Endodermal cell (in vitro differentiated cells): ENCODE measurements around the gene FTO. TPM values are rescaled to one million over a fixed set of nuclear protein-coding genes. Genes with fewer than 3 reads are reported as not detected.

Experiments
- DNase-seq: peaks from one replicate; pipeline ENCODE4 v3.0.0-alpha.2; 2017
- H3K27ac ChIP-seq: 2 replicates; pipeline ENCODE4 v1.5.1; 2013; ENCODE audit warnings: mild to moderate bottlenecking, low read depth, low read length, moderate library complexity
- H3K27me3 ChIP-seq: 2 replicates; pipeline ENCODE4 v1.6.1; 2013; ENCODE audit warnings: mild to moderate bottlenecking, low read length, moderate library complexity; ENCODE audit not compliant: insufficient read depth, control insufficient read depth, poor library complexity, severe bottlenecking
- H3K36me3 ChIP-seq: 2 replicates; pipeline ENCODE4 v1.7.0; 2013; ENCODE audit warnings: mild to moderate bottlenecking, low read length, moderate library complexity; ENCODE audit not compliant: control insufficient read depth, insufficient read depth
- H3K4me1 ChIP-seq: one replicate; pipeline ENCODE4 v1.7.0; 2013; ENCODE audit warnings: low read length; ENCODE audit not compliant: control insufficient read depth, insufficient read depth
- H3K4me3 ChIP-seq: 2 replicates; pipeline ENCODE4 v1.5.1; 2013; ENCODE audit warnings: mild to moderate bottlenecking, low read length, moderate library complexity
- H3K9ac ChIP-seq: 2 replicates; pipeline ENCODE4 v1.6.1; 2013; ENCODE audit warnings: mild to moderate bottlenecking, low read length, moderate library complexity; ENCODE audit not compliant: poor library complexity, severe bottlenecking; ENCODE audit errors: extremely low read depth
- H3K9me3 ChIP-seq: 2 replicates; pipeline ENCODE4 v1.6.1; 2013; ENCODE audit warnings: mild to moderate bottlenecking, low read length, moderate library complexity; ENCODE audit not compliant: control insufficient read depth
- H3K27ac Mint-ChIP-seq: 2 replicates; pipeline ENCODE4 v1.8.0; 2020; ENCODE audit warnings: mixed read lengths
- H3K27me3 Mint-ChIP-seq: 2 replicates; pipeline ENCODE4 v1.8.0; 2021; ENCODE audit warnings: mild to moderate bottlenecking, mixed read lengths; ENCODE audit not compliant: insufficient read depth
- H3K36me3 Mint-ChIP-seq: 2 replicates; pipeline ENCODE4 v1.8.0; 2020; ENCODE audit warnings: low read depth, mixed read lengths
- H3K4me1 Mint-ChIP-seq: 2 replicates; pipeline ENCODE4 v1.8.0; 2020; ENCODE audit warnings: mixed read lengths
- H3K4me3 Mint-ChIP-seq: 2 replicates; pipeline ENCODE4 v1.8.0; 2020; ENCODE audit warnings: mild to moderate bottlenecking, moderate library complexity, mixed read lengths
- H3K9me3 Mint-ChIP-seq: 2 replicates; pipeline ENCODE4 v1.8.0; 2020; ENCODE audit warnings: mild to moderate bottlenecking, mixed read lengths
- WGBS, 2 experiments: methylation state at CpG; one replicate each; pipeline versions ENCODE4 v1.1.5 to v1.1.7; 2013; ENCODE audit warnings: missing lambda C conversion rate in 2 of 2, mixed read lengths in 1 of 2; ENCODE audit not compliant: insufficient coverage in 1 of 2, insufficient read length in 1 of 2; 5-methylcytosine and 5-hydroxymethylcytosine counted together
- total RNA-seq, 2 donors: library from RNA; stranded (reverse); fragmentation: NEBNext Ultra II Directional in 1 of 2; extraction: Animal tissue kit (Norgen Biotek cat#: 25700) in 1 of 2; gene quantifications; 2 replicates in 1 of 2; 3 replicates in 1 of 2; pipeline ENCODE4 v1.2.1, GENCODE V29; 2021
- TF ChIP-seq, protein P1 (sequence below): fragments of 200-600 bp; sonication (generic); conservative IDR thresholded peaks from 2 replicates; pipeline ENCODE4 v1.5.0; 2021; ENCODE audit warnings: antibody characterized with exemption, mild to moderate bottlenecking

Gene FTO
- total RNA-seq, 2 donors from 2014 or later = 80.3 to 102 TPM

DNA sequence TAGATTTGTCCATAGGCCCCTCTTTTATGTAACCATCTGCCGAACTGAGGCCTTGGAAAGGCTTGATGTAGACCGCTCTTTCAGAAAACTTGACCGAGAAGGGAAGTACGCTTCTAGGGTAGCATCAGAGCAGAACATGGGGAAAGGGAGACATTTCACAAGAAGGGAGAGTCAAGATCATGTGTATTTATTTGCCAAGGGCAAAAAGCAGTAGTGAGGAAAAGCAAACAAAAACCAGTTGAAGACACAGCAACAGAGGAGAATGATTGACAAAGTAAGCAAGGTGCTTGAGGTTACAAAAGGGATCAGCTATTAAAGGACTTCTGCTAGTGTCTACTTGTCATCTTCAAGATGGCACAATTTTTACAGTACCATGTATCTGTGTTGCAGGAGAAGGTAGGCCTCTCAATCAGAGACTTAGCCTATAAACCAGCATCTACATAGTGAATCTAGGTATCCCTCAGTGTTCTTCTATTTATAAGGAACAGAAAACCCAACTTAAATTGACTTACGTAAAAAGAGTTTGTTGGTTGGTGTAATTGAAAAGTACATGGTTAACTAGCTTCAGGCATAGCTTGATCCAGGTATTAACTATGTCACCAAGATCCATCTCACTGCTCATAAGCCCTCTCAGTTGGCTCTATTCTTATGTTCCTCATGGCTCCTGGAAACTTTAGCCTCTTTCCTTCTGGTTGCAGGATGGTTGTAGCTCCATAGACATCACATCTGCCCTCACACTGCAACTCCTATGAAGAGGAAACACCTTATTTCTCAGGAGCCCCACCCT lies 294.3 kb downstream of the FTO start:
- no peaks in the 10 kb centered on the region for H3K4me1 ChIP-seq
- no peaks in the 10 kb centered on the region for H3K36me3 Mint-ChIP-seq
- WGBS, 2 experiments = 94 to 96% methylated on average over 4 to 5 of the region's 5 CpGs

DNA sequence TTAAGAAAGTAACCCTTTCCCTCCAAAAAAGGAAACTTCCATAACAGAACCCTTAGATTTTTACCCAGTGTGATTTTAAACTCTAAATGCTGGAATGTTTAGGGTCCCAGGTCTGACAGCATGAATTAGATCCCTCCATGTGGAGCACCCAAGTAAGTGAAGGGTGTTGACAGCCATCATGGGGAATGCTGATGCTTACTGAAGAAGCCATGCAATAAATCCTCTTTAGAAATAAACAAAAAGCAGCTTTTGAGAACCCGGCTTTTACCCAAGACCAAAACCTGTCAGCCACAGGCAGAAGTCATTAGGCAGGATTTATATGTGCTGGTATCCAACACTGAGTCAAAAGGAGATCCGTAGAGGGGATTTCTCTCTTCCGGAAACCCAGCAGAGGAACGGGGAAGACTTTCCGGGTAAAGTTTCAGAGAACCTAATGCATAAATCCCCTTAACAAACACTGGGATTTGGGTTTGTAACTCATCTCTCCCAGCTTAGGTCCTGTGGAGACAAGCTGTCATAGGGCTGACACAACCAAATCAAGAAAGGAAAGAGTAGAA lies 295.1 kb downstream of the FTO start:
- Mint-ChIP-seq H3K27me3 (no peaks in the 10 kb centered on the region), H3K4me3 (no peak overlapping the region), H3K4me1 (no peaks in the 10 kb centered on the region), H3K9me3 (no peaks in the 10 kb centered on the region), H3K27ac (no peak overlapping the region), H3K36me3 (no peaks in the 10 kb centered on the region)
- WGBS, 2 experiments = 67 to 94% methylated on average over 1 to 5 of the region's 5 CpGs
- H3K36me3 ChIP-seq = no peaks in the 10 kb centered on the region
- H3K9me3 ChIP-seq = no peaks in the 10 kb centered on the region
- no peaks in the 10 kb centered on the region for H3K27me3 ChIP-seq
- TF ChIP-seq, protein P1, sequence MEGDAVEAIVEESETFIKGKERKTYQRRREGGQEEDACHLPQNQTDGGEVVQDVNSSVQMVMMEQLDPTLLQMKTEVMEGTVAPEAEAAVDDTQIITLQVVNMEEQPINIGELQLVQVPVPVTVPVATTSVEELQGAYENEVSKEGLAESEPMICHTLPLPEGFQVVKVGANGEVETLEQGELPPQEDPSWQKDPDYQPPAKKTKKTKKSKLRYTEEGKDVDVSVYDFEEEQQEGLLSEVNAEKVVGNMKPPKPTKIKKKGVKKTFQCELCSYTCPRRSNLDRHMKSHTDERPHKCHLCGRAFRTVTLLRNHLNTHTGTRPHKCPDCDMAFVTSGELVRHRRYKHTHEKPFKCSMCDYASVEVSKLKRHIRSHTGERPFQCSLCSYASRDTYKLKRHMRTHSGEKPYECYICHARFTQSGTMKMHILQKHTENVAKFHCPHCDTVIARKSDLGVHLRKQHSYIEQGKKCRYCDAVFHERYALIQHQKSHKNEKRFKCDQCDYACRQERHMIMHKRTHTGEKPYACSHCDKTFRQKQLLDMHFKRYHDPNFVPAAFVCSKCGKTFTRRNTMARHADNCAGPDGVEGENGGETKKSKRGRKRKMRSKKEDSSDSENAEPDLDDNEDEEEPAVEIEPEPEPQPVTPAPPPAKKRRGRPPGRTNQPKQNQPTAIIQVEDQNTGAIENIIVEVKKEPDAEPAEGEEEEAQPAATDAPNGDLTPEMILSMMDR = no peak
- no peaks in the 10 kb centered on the region for H3K4me1 ChIP-seq
- no peak overlapping the region for H3K9ac ChIP-seq
- no peak for DNase-seq
- no peak overlapping the region for H3K27ac ChIP-seq
- H3K4me3 ChIP-seq = no peak overlapping the region

More for the DNA sequence above, 294.3 kb downstream of the FTO start:
- Histone ChIP-seq H3K36me3 (no peaks in the 10 kb centered on the region), H3K9me3 (no peaks in the 10 kb centered on the region), H3K27ac (no peak overlapping the region), H3K27me3 (no peaks in the 10 kb centered on the region), H3K4me3 (no peak overlapping the region), H3K9ac (no peak overlapping the region)
- no peaks in the 10 kb centered on the region for H3K27me3 Mint-ChIP-seq
- no peak overlapping the region for H3K27ac Mint-ChIP-seq
- DNase-seq = no peak
- H3K4me1 Mint-ChIP-seq = no peaks in the 10 kb centered on the region
- no peaks in the 10 kb centered on the region for H3K9me3 Mint-ChIP-seq
- TF ChIP-seq, protein P1 = no peak
- H3K4me3 Mint-ChIP-seq = no peak overlapping the region

DNA sequence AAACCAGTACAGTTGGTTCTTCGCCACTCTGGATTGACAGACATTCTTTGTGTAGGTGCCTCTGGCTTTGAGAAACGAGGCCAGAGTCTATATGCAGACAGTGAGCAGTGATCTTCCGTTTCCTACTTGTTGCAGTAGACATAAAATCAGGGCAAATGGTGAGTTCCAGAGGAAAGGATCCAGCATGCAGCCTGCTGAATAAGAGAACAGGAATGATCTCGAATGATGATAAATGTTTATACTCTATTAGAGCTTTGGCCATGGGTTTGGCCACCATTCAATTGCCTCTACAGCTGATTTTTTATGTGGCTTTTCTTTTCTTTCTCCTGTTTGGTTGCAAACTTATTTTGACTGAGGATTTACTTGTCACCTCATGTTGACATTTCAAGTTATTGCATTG lies 295.9 kb downstream of the FTO start:
- no peak overlapping the region for H3K4me3 ChIP-seq
- Mint-ChIP-seq H3K4me1 (no peaks in the 10 kb centered on the region), H3K4me3 (no peak overlapping the region), H3K27me3 (no peaks in the 10 kb centered on the region), H3K9me3 (no peaks in the 10 kb centered on the region), H3K27ac (no peak overlapping the region), H3K36me3 (no peaks in the 10 kb centered on the region)
- H3K4me1 ChIP-seq = no peaks in the 10 kb centered on the region
- H3K36me3 ChIP-seq = no peaks in the 10 kb centered on the region
- H3K9ac ChIP-seq = no peak overlapping the region
- DNase-seq = no peak
- no peaks in the 10 kb centered on the region for H3K9me3 ChIP-seq
- no peaks in the 10 kb centered on the region for H3K27me3 ChIP-seq
- WGBS, 2 experiments = 92 to 93% methylated on average over 4 of the region's 4 CpGs
- TF ChIP-seq, protein P1 = no peak
- H3K27ac ChIP-seq = no peak overlapping the region
